Femur (tissue), 1 donor: Measurements from ENCODE around the gene CYP24A1.

Experiments used
- DNase-seq: peaks from one replicate; pipeline ENCODE4 v3.0.0-alpha.2; 2017

CYP24A1 gene

GRCh38 chr20:54110457-54110856 is 63.3 kb downstream of the CYP24A1 start:
- DNase-seq: no peak

GRCh38 chr20:54110041-54110440 is 63.7 kb downstream of the CYP24A1 start:
- no peak for DNase-seq

DNA sequence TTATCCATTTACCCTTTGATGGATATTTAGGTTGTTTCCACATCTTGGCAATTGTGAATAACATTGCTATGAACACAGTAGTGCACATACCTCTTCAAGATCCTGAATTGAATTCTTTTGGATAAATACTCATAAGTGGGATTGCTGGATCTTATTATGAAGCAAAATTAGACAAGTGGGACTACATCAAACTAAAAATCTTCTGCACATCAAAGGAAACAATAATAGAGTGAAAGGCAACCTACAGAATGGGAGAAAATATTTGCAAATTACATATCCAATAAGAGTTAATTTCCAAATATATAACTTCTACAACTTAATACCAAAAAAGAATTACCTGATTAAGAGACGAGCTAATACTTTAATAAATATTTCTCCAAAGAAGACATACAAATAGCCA is 65.0 kb downstream of the CYP24A1 start:
- no peak for DNase-seq

DNA sequence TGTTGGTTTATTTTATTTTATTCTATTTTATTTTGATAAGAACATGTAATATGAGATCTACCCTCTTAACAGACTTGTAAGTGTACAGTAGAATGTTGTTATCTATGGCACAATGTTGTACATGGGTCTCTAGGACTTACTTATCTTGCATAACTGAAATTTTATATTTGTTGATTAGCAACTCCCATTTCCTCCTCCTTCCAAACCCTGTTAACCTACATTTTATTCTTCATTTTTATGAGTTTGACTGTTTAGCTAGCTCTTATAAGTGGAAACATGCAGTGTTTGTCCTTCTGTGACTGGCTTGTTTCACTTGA is 65.5 kb downstream of the CYP24A1 start:
- DNase-seq: no peak

GRCh38 chr20:54107600-54108325 is 66.0 kb downstream of the CYP24A1 start:
- no peak for DNase-seq

DNA sequence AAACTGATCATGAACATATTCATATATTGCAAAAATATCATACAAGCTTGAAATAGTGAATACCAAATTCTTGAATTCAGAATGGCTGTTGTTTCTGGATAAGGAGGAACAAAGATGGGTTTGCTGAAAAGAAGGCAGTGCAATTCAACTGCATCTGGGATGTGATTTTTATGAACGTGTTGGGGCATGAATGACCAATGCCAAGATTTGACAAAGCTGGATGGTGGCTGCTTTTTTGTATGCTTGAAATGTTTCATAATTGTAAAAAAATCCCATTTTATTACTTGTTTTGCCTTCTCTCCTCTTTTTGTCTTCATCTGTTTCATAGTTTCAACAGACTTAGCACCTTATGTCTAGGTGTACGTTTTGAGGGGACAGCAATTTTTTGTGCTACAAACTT is 66.6 kb downstream of the CYP24A1 start:
- no peak for DNase-seq

DNA sequence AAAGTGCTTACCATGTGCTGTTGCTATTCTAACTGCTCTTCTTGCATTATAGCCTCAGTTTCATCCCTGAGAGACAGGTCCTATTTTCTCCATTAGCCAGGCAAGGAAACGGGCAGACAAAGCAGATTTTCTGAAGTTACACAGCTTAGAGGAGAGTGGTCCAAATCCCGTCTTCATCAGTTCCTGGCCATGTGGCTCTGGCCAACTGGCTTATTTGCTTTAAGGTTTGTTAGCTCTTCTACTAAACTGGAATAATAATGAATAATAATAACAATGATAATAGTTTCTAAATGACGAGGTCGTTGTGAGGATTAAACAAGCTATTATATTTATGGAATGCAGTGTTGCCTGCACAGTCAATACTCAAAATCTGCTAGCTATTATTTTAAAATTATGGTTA is 67.6 kb downstream of the CYP24A1 start:
- no peak for DNase-seq

DNA sequence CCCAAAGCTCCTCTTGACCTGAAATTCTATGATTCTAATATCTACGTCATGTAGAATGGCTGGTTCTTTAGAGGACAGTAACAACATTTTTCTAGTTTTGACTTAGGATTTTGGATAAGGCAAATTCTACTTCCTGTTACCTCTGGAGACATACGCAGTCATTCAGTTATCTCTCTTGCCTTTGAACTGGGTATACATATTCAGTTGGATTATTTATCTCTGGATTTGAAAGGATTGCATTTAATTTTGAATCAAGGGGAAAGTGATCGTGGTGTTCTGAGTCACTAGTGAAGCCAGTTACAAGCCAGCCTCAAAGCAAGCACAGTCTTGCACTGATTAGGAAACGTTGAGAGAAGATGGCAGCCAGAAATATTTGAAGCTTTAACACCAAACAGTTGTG is 68.1 kb downstream of the CYP24A1 start:
- no peak for DNase-seq

DNA sequence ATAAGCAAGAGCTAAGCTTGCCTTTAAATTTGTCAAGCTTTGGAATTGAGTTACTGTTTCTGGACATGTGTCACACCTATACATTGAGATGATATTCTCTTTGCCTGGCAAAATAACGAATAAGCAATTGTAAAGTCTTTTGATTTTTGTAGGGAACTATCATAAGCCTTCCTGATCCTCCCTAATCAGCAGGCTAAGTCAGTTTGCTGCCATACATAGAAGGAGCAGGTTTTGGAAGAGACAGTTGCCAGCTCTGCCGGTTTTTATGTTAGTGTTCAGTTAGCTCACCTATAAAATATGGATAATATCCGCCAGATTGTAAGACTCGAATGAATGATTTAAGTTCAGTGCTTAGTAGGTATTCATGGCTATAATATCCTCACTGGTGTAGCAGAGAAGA is 69.0 kb downstream of the CYP24A1 start:
- DNase-seq: no peak

DNA sequence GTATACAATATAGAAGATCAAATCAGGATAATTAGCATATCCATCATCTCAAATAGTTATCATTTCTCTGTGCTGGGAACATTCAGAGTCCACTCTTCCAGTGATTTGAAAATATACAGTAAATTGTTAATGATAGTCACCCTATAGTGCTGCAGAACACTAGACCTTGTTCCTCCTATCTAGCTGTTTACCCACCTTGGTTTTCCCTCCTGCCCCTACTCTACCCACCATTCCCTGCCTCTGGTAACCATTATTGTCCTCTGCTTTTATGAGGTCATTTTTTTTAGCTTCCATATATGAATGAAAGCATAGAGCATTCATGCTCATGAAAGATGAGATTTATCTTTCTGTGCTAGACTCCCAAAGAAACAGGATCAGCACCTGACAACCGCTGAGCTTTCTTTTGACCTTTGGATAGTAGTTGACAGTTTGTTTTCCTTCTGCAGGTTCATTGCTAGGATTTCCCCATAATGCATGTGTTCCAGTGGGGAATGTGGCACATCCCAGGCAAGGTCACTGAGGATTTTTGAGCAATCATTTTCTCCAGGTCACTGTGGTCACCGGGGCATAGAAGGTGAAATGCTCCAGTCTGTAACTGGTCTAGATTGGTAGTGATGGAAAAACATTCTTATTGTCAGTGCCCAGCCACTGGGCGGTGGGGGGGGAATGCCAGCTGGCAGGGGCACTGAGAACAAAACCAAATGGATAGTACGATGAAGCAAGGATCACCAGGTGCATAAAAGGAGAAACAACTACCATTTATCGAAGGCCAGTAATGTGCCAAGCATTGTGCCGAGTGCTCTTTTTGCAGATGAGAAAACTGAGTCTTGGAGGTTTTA is 69.8 kb downstream of the CYP24A1 start:
- no peak for DNase-seq
